Glomerular visceral epithelial cell (primary cell): ENCODE results near the gene POLG2.
"Not testable (repeated sequence)": the region's sequence is repeated elsewhere in the genome, so short reads cannot be mapped to it uniquely, and the experiment has no call there.

Source experiments
- DNase-seq: peaks from one replicate; pipeline ENCODE4 v3.0.0-alpha.2; 2016; ENCODE audit errors: extremely low spot score

POLG2 gene

GRCh38 chr17:64441772-64442540 is 54.9 kb downstream of the POLG2 start:
- DNase-seq, result no peak

GRCh38 chr17:64439956-64440355 is 56.9 kb downstream of the POLG2 start:
- no peak for DNase-seq

- DNase-seq, result not testable (repeated sequence)
Observed at GRCh38 chr17:64439521-64439920, 57.3 kb downstream of the POLG2 start.

- no peak for DNase-seq
Observed at GRCh38 chr17:64437944-64438525, 58.8 kb downstream of the POLG2 start.

- DNase-seq, result no peak
Observed at GRCh38 chr17:64431534-64431933, 65.3 kb downstream of the POLG2 start.

- not testable (repeated sequence) for DNase-seq
Observed at GRCh38 chr17:64430036-64430435, 66.8 kb downstream of the POLG2 start.

- no peak for DNase-seq
Observed at GRCh38 chr17:64428406-64428805, 68.4 kb downstream of the POLG2 start.
